Suppressor macrophage treated with lipopolysaccharide for 1 hour (primary cell): ENCODE results near the gene DCK.

Source experiments
- DNase-seq, 3 donors: peaks; one replicate each; pipeline ENCODE4 v3.0.0-alpha.2; 2020 to 2022

The DCK gene

GRCh38 chr4:71064521-71064920 lies 71.1 kb downstream of the DCK start:
- DNase-seq: no peak

GRCh38 chr4:71065991-71066510 lies 72.6 kb downstream of the DCK start:
- DNase-seq: no peak

GRCh38 chr4:71066737-71067716 lies 73.6 kb downstream of the DCK start:
- peak in 1 of 3 donors; percentile 2 for DNase-seq

- no peak for DNase-seq
Measured at GRCh38 chr4:71069063-71069462, 75.6 kb downstream of the DCK start.

GRCh38 chr4:71070015-71070414 lies 76.6 kb downstream of the DCK start:
- DNase-seq: no peak

GRCh38 chr4:71074452-71075299 lies 81.2 kb downstream of the DCK start:
- no peak for DNase-seq
